Tibial artery (tissue), 4 donors: ENCODE measurements around the gene ELAVL1.

Experiments
- DNase-seq, 2 donors: peaks; one replicate each; pipeline ENCODE4 v3.0.0-alpha.2; 2019
- H3K27ac ChIP-seq, 2 donors: fragments of 200-600 bp; sonication (generic) in 1 of 2; 1 replicate in 1 of 2; 2 replicates in 1 of 2; pipeline ENCODE4 v1.5.1; 2018 to 2019; ENCODE audit warnings: mild to moderate bottlenecking in 1 of 2
- H3K27me3 ChIP-seq, 2 donors: fragments of 200-600 bp; sonication (generic) in 1 of 2; one replicate each; pipeline versions ENCODE4 v1.5.1 to v1.6.0; 2016 to 2019
- H3K36me3 ChIP-seq, 3 donors: fragments of 200-600 bp; sonication (generic) in 2 of 3; one replicate each; pipeline ENCODE4 v1.5.1; 2016 to 2019; ENCODE audit warnings: mild to moderate bottlenecking in 2 of 3
- H3K4me1 ChIP-seq, 4 donors: fragments of 200-600 bp; sonication (generic) in 2 of 4; 1 replicate in 3 of 4; 2 replicates in 1 of 4; pipeline ENCODE4 v1.5.1; 2016 to 2019
- H3K4me3 ChIP-seq, 2 donors: fragments of 200-600 bp; sonication (generic) in 1 of 2; 1 replicate in 1 of 2; 2 replicates in 1 of 2; pipeline ENCODE4 v1.5.1; 2018 to 2019; ENCODE audit warnings: mild to moderate bottlenecking in 2 of 2
- H3K9me3 ChIP-seq, 3 donors: fragments of 200-600 bp; sonication (generic) in 1 of 3; one replicate each; pipeline ENCODE4 v1.5.1; 2016 to 2019
- CTCF ChIP-seq, 2 experiments: fragments of 200-600 bp in 1 of 2; fragments of 450-650 bp in 1 of 2; IDR thresholded peaks; one replicate each; pipeline ENCODE4 v1.5.1; 2017 to 2019; ENCODE audit warnings: antibody characterized with exemption in 2 of 2, mild to moderate bottlenecking in 1 of 2, moderate library complexity in 1 of 2
- intact Hi-C: fragments of 100-400 bp; cut with DNase I; formaldehyde crosslinking; loops from one replicate; pipeline ENCODE4 v1.15.0; 2023; ENCODE audit warnings: low total_unique reads

The ELAVL1 gene

GRCh38 chr19:7912697-7913564, 92.5 kb downstream of the ELAVL1 start:
- Histone ChIP-seq H3K27ac (no peak overlapping the region), H3K4me3 (no peak overlapping the region), H3K27me3 (peaks cover 0 to 56% of the 10 kb centered on the region in 2 donors), H3K9me3 (no peaks in the 10 kb centered on the region), H3K4me1 (peaks cover 0 to 29% (median 24%) of the 10 kb centered on the region in 4 donors), H3K36me3 (peaks cover 41 to 56% (median 47%) of the 10 kb centered on the region in 3 donors)
- intact Hi-C loops: no loop called here
- no peak for TF ChIP-seq CTCF (IDR thresholded peaks at IDR 0.05)
- DNase-seq: no peak

- TF ChIP-seq CTCF (IDR thresholded peaks at IDR 0.05): no peak
- H3K9me3 ChIP-seq: no peaks in the 10 kb centered on the region
- H3K4me3 ChIP-seq: no peak overlapping the region
- H3K27ac ChIP-seq: no peak overlapping the region
- intact Hi-C loops: no loop called here
- DNase-seq: peak in 1 of 2 donors; percentile 16
- peaks cover 0 to 49% of the 10 kb centered on the region in 2 donors for H3K27me3 ChIP-seq
- H3K36me3 ChIP-seq: peaks cover 41 to 56% (median 53%) of the 10 kb centered on the region in 3 donors
- peaks cover 0 to 28% (median 21%) of the 10 kb centered on the region in 4 donors for H3K4me1 ChIP-seq
Measured at GRCh38 chr19:7912144-7912696, 93.2 kb downstream of the ELAVL1 start.

GRCh38 chr19:7911508-7912143, 93.8 kb downstream of the ELAVL1 start:
- no peak overlapping the region for H3K4me3 ChIP-seq
- DNase-seq: no peak
- no peak overlapping the region for H3K27ac ChIP-seq
- peaks cover 0 to 43% of the 10 kb centered on the region in 2 donors for H3K27me3 ChIP-seq
- TF ChIP-seq CTCF (IDR thresholded peaks at IDR 0.05): no peak
- intact Hi-C loops: no loop called here
- no peaks in the 10 kb centered on the region for H3K9me3 ChIP-seq
- H3K36me3 ChIP-seq: peaks cover 41 to 57% (median 54%) of the 10 kb centered on the region in 3 donors
- H3K4me1 ChIP-seq: peaks cover 0 to 23% (median 16%) of the 10 kb centered on the region in 4 donors

- Histone ChIP-seq H3K4me3 (no peak overlapping the region), H3K9me3 (no peaks in the 10 kb centered on the region), H3K36me3 (peaks cover 41 to 68% (median 62%) of the 10 kb centered on the region in 3 donors), H3K27me3 (peaks cover 0 to 32% of the 10 kb centered on the region in 2 donors), H3K4me1 (peaks cover 0 to 23% (median 15%) of the 10 kb centered on the region in 4 donors), H3K27ac (no peak overlapping the region)
- DNase-seq: peak in 1 of 2 donors; percentile 57
- intact Hi-C loops: no loop called here
- TF ChIP-seq CTCF (IDR thresholded peaks at IDR 0.05): no peak
Measured at GRCh38 chr19:7910321-7911161, 94.9 kb downstream of the ELAVL1 start.

GRCh38 chr19:7909471-7910067, 95.9 kb downstream of the ELAVL1 start:
- Histone ChIP-seq H3K9me3 (no peaks in the 10 kb centered on the region), H3K4me1 (peaks cover 0 to 32% (median 23%) of the 10 kb centered on the region in 4 donors), H3K36me3 (peaks cover 41 to 68% (median 62%) of the 10 kb centered on the region in 3 donors), H3K27ac (no peak overlapping the region), H3K27me3 (peaks cover 0 to 22% of the 10 kb centered on the region in 2 donors), H3K4me3 (no peak overlapping the region)
- intact Hi-C loops: no loop called here
- no peak for TF ChIP-seq CTCF (IDR thresholded peaks at IDR 0.05)
- DNase-seq: peak in 1 of 2 donors; percentile 61
